Neural cell (in vitro differentiated cells): ENCODE data around the gene DCHS2. TPM values are rescaled to one million over a fixed set of nuclear protein-coding genes. Genes with fewer than 3 reads are reported as not detected.

Source experiments
- H2AFZ ChIP-seq: fragments of 200-600, 300-800 bp; sonication (generic), shearing (Covaris generic); 2 replicates; pipeline ENCODE4 v1.6.0; 2014; ENCODE audit warnings: low read depth, mild to moderate bottlenecking, antibody characterized with exemption, low read length, moderate library complexity
- H3F3A ChIP-seq: fragments of 200-600 bp; shearing (Covaris generic); 2 replicates; pipeline ENCODE4 v1.6.1; 2016; ENCODE audit warnings: mild to moderate bottlenecking, moderate library complexity, mixed read lengths, antibody characterized with exemption, low read length; ENCODE audit not compliant: insufficient read depth, poor library complexity, severe bottlenecking
- H3K27ac ChIP-seq: fragments of 200-600, 300-800 bp; sonication (generic), shearing (Covaris generic); 2 replicates; pipeline ENCODE4 v1.5.1; 2014; ENCODE audit warnings: mild to moderate bottlenecking, low read length, moderate library complexity
- H3K27me3 ChIP-seq: fragments of 300-800, 200-600 bp; sonication (generic), shearing (Covaris generic); 2 replicates; pipeline ENCODE4 v1.6.0; 2014; ENCODE audit warnings: mild to moderate bottlenecking, low read depth, low read length, moderate library complexity; ENCODE audit not compliant: insufficient read depth
- H3K36me3 ChIP-seq: fragments of 300-800, 200-600 bp; sonication (generic), shearing (Covaris generic); 2 replicates; pipeline ENCODE4 v1.5.1; 2014; ENCODE audit warnings: mild to moderate bottlenecking, antibody characterized with exemption, low read length, moderate library complexity; ENCODE audit not compliant: insufficient read depth
- H3K4me2 ChIP-seq: fragments of 300-800, 200-600 bp; sonication (generic), shearing (Covaris generic); 2 replicates; pipeline ENCODE4 v1.6.0; 2014; ENCODE audit warnings: mild to moderate bottlenecking, low read length
- H3K4me3 ChIP-seq: fragments of 300-800, 200-600 bp; sonication (generic), shearing (Covaris generic); 2 replicates; pipeline ENCODE4 v1.5.1; 2014; ENCODE audit warnings: mild to moderate bottlenecking, low read length, moderate library complexity
- H3K79me2 ChIP-seq: fragments of 200-600 bp; shearing (Covaris generic); replicated peaks from 2 replicates; pipeline ENCODE4 v1.6.0; 2014; ENCODE audit warnings: mild to moderate bottlenecking, low read length, moderate library complexity; ENCODE audit not compliant: insufficient read depth
- H3K9ac ChIP-seq: fragments of 300-800, 200-600 bp; sonication (generic), shearing (Covaris generic); 2 replicates; pipeline ENCODE4 v1.6.1; 2016; ENCODE audit warnings: mild to moderate bottlenecking, low read length, mixed read lengths
- H3K9me2 ChIP-seq: fragments of 200-600 bp; shearing (Covaris generic); 2 replicates; pipeline ENCODE4 v1.6.1; 2016; ENCODE audit warnings: mild to moderate bottlenecking, low read length, mixed read lengths; ENCODE audit not compliant: insufficient read depth
- H3K9me3 ChIP-seq: fragments of 200-600, 300-800 bp; sonication (generic), shearing (Covaris generic); 2 replicates; pipeline ENCODE4 v1.6.1; 2016; ENCODE audit warnings: mild to moderate bottlenecking, mixed run types, low read length, moderate library complexity, mixed read lengths
- H4K20me1 ChIP-seq: fragments of 200-600 bp; shearing (Covaris generic); 2 replicates; pipeline ENCODE4 v1.6.1; 2016; ENCODE audit warnings: mild to moderate bottlenecking, mixed run types; ENCODE audit not compliant: insufficient read depth
- EP300 ChIP-seq: fragments of 450-650 bp; conservative IDR thresholded peaks from 2 replicates; pipeline ENCODE4 v1.6.1; 2014; ENCODE audit warnings: antibody characterized with exemption, mild to moderate bottlenecking, moderate library complexity; ENCODE audit not compliant: poor library complexity, severe bottlenecking
- EZH2 ChIP-seq: fragments of 200-600, 300-800 bp; shearing (Covaris generic), sonication (generic); IDR thresholded peaks from 2 replicates; pipeline ENCODE4 v1.6.1; 2014; ENCODE audit warnings: antibody characterized with exemption, low read length, borderline replicate concordance, mild to moderate bottlenecking; ENCODE audit not compliant: insufficient read depth, poor library complexity, severe bottlenecking
- MXI1 ChIP-seq: fragments of 450-650 bp; conservative IDR thresholded peaks from 2 replicates; pipeline ENCODE4 v1.6.1; 2014; ENCODE audit warnings: antibody characterized with exemption, mild to moderate bottlenecking; ENCODE audit not compliant: poor library complexity, severe bottlenecking
- POLR2AphosphoS5 ChIP-seq: IDR thresholded peaks from 2 replicates; pipeline ENCODE4 v1.6.1; 2012
- RAD21 ChIP-seq: fragments of 450-650 bp; conservative IDR thresholded peaks from 2 replicates; pipeline ENCODE4 v1.6.1; 2014; ENCODE audit warnings: antibody characterized with exemption, mild to moderate bottlenecking, moderate library complexity
- SMC3 ChIP-seq: fragments of 450-650 bp; conservative IDR thresholded peaks from 2 replicates; pipeline ENCODE4 v1.6.1; 2014; ENCODE audit warnings: antibody characterized with exemption, mild to moderate bottlenecking, moderate library complexity; ENCODE audit not compliant: poor library complexity
- TAF1 ChIP-seq: IDR thresholded peaks from 2 replicates; pipeline ENCODE4 v1.6.1; 2012; ENCODE audit warnings: low read depth
- polyA plus RNA-seq: library from polyadenylated mRNA; depleted of rRNA; stranded (reverse); fragments of >200 nt; gene quantifications from 2 replicates; pipeline ENCODE4 v1.2.3, GENCODE V29; 2014
- TF ChIP-seq, protein P1 (sequence below): fragments of 450-650 bp; IDR thresholded peaks from 2 replicates; pipeline ENCODE4 v1.5.1; 2014; ENCODE audit warnings: antibody characterized with exemption, mild to moderate bottlenecking, moderate library complexity; ENCODE audit not compliant: poor library complexity, severe bottlenecking
- TF ChIP-seq, protein P2 (sequence below): IDR thresholded peaks from 2 replicates; pipeline ENCODE4 v1.6.1; 2012; ENCODE audit warnings: borderline replicate concordance

Gene DCHS2
- polyA plus RNA-seq, 1 donor from 2014 or later: 1.6 TPM

- TF ChIP-seq MXI1: no peak
- TF ChIP-seq, protein P1, sequence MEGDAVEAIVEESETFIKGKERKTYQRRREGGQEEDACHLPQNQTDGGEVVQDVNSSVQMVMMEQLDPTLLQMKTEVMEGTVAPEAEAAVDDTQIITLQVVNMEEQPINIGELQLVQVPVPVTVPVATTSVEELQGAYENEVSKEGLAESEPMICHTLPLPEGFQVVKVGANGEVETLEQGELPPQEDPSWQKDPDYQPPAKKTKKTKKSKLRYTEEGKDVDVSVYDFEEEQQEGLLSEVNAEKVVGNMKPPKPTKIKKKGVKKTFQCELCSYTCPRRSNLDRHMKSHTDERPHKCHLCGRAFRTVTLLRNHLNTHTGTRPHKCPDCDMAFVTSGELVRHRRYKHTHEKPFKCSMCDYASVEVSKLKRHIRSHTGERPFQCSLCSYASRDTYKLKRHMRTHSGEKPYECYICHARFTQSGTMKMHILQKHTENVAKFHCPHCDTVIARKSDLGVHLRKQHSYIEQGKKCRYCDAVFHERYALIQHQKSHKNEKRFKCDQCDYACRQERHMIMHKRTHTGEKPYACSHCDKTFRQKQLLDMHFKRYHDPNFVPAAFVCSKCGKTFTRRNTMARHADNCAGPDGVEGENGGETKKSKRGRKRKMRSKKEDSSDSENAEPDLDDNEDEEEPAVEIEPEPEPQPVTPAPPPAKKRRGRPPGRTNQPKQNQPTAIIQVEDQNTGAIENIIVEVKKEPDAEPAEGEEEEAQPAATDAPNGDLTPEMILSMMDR: no peak
- TF ChIP-seq SMC3: no peak
- TF ChIP-seq, protein P2, sequence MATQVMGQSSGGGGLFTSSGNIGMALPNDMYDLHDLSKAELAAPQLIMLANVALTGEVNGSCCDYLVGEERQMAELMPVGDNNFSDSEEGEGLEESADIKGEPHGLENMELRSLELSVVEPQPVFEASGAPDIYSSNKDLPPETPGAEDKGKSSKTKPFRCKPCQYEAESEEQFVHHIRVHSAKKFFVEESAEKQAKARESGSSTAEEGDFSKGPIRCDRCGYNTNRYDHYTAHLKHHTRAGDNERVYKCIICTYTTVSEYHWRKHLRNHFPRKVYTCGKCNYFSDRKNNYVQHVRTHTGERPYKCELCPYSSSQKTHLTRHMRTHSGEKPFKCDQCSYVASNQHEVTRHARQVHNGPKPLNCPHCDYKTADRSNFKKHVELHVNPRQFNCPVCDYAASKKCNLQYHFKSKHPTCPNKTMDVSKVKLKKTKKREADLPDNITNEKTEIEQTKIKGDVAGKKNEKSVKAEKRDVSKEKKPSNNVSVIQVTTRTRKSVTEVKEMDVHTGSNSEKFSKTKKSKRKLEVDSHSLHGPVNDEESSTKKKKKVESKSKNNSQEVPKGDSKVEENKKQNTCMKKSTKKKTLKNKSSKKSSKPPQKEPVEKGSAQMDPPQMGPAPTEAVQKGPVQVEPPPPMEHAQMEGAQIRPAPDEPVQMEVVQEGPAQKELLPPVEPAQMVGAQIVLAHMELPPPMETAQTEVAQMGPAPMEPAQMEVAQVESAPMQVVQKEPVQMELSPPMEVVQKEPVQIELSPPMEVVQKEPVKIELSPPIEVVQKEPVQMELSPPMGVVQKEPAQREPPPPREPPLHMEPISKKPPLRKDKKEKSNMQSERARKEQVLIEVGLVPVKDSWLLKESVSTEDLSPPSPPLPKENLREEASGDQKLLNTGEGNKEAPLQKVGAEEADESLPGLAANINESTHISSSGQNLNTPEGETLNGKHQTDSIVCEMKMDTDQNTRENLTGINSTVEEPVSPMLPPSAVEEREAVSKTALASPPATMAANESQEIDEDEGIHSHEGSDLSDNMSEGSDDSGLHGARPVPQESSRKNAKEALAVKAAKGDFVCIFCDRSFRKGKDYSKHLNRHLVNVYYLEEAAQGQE: no peak
- no peak for TF ChIP-seq POLR2AphosphoS5
- no peak for TF ChIP-seq RAD21
- no peak for TF ChIP-seq TAF1
- no peak for TF ChIP-seq EZH2
- TF ChIP-seq EP300: no peak
- Histone ChIP-seq H3K36me3 (no peaks in the 10 kb centered on the region), H3K27me3 (no peaks in the 10 kb centered on the region), H3K9ac (no peak overlapping the region), H3F3A (no peaks in the 10 kb centered on the region), H3K9me2 (no peaks in the 10 kb centered on the region), H3K9me3 (no peaks in the 10 kb centered on the region), H3K4me2 (no peak overlapping the region), H2AFZ (no peak overlapping the region), H3K79me2 (no peaks in the 10 kb centered on the region), H3K27ac (no peak overlapping the region), H3K4me3 (no peak overlapping the region), H4K20me1 (no peaks in the 10 kb centered on the region)
These were observed 101.3 kb downstream of the DCHS2 start for GRCh38 chr4:154390324-154390723.

- H3K4me2 ChIP-seq: no peak overlapping the region
- H3K36me3 ChIP-seq: no peaks in the 10 kb centered on the region
- no peaks in the 10 kb centered on the region for H3K9me3 ChIP-seq
- H3K27me3 ChIP-seq: no peaks in the 10 kb centered on the region
- H3K79me2 ChIP-seq: no peaks in the 10 kb centered on the region
- H4K20me1 ChIP-seq: no peaks in the 10 kb centered on the region
- no peak overlapping the region for H3K9ac ChIP-seq
- no peak overlapping the region for H3K4me3 ChIP-seq
- H3K9me2 ChIP-seq: no peaks in the 10 kb centered on the region
- no peaks in the 10 kb centered on the region for H3F3A ChIP-seq
- H2AFZ ChIP-seq: no peak overlapping the region
- no peak overlapping the region for H3K27ac ChIP-seq
- TF ChIP-seq MXI1 (no peak), TAF1 (no peak), SMC3 (no peak), EP300 (no peak), POLR2AphosphoS5 (no peak), RAD21 (no peak), EZH2 (no peak)
- TF ChIP-seq, protein P1: no peak
- TF ChIP-seq, protein P2: no peak
These were observed 102.5 kb downstream of the DCHS2 start for GRCh38 chr4:154389148-154389547.
